COLO668 (cell line): ENCODE data around the gene PJA1.

ENCODE experiments used
- DNase-seq: peaks from one replicate; lab custom pipeline; 2025; ENCODE audit not compliant: unreplicated experiment; lab: John Stamatoyannopoulos, UW

Gene PJA1

GRCh38 chrX:69172937-69173336 lies 7.7 kb upstream of the PJA1 start:
- DNase-seq, result no peak

- DNase-seq, result no peak
Observed at GRCh38 chrX:69170319-69170718, 5.1 kb upstream of the PJA1 start.

GRCh38 chrX:69163936-69164741 lies 1.1 kb downstream of the PJA1 start:
- DNase-seq, result no peak

GRCh38 chrX:69162361-69162865 lies 2.8 kb downstream of the PJA1 start:
- no peak for DNase-seq

- no peak for DNase-seq
Observed at GRCh38 chrX:69161786-69162349, 3.4 kb downstream of the PJA1 start.

GRCh38 chrX:69161371-69161770 lies 3.9 kb downstream of the PJA1 start:
- DNase-seq, result no peak

GRCh38 chrX:69158166-69158980 lies 6.9 kb downstream of the PJA1 start:
- peak; percentile 0 for DNase-seq

- DNase-seq, result no peak
Observed at GRCh38 chrX:69156638-69157037, 8.6 kb downstream of the PJA1 start.

GRCh38 chrX:69155786-69156520 lies 9.3 kb downstream of the PJA1 start:
- DNase-seq, result no peak

- no peak for DNase-seq
Observed at GRCh38 chrX:69154051-69154450, 11.2 kb downstream of the PJA1 start.

- DNase-seq, result no peak
Observed at GRCh38 chrX:69153060-69153730, 12.1 kb downstream of the PJA1 start.

- DNase-seq, result peak; percentile 21
Observed at GRCh38 chrX:69152417-69152841, 12.8 kb downstream of the PJA1 start.

GRCh38 chrX:69151866-69152284 lies 13.4 kb downstream of the PJA1 start:
- DNase-seq, result no peak

GRCh38 chrX:69150281-69150960 lies 14.8 kb downstream of the PJA1 start:
- DNase-seq, result no peak

- DNase-seq, result no peak
Observed at GRCh38 chrX:69149466-69150280, 15.6 kb downstream of the PJA1 start.

GRCh38 chrX:69148946-69149345 lies 16.3 kb downstream of the PJA1 start:
- DNase-seq, result no peak

- DNase-seq, result no peak
Observed at GRCh38 chrX:69146739-69147138, 18.5 kb downstream of the PJA1 start.

GRCh38 chrX:69145714-69146113 lies 19.5 kb downstream of the PJA1 start:
- no peak for DNase-seq
